ENCODE measurements around the gene INPP1. TPM values are rescaled to one million over a fixed set of nuclear protein-coding genes. Genes with fewer than 3 reads are reported as not detected.

INPP1 gene
- total and polyA plus RNA-seq, 4 donors = 9.1 to 13.2 (median 12.4) TPM

- no peaks in the 10 kb centered on the region for H3K36me3 ChIP-seq (ENCODE audit: control insufficient read depth in 4 of 4, insufficient read depth in 3 of 4, low read depth in 1 of 4, low read length in 3 of 4)
- H3K9me3 ChIP-seq (ENCODE audit: control insufficient read depth in 4 of 4, low read length in 3 of 4) = no peaks in the 10 kb centered on the region
- H3K27ac ChIP-seq (ENCODE audit: low read depth in 1 of 2, low read length in 2 of 2) = no peak overlapping the region
- TF ChIP-seq NR2F2 (IDR thresholded peaks at IDR 0.05) = no peak
- TF ChIP-seq TAF1 (conservative IDR thresholded peaks at IDR 0.05) = no peak
- no peak for TF ChIP-seq MAX (IDR thresholded peaks at IDR 0.05)
- no peak for TF ChIP-seq JUND (IDR thresholded peaks at IDR 0.05)
- TF ChIP-seq, protein P1, sequence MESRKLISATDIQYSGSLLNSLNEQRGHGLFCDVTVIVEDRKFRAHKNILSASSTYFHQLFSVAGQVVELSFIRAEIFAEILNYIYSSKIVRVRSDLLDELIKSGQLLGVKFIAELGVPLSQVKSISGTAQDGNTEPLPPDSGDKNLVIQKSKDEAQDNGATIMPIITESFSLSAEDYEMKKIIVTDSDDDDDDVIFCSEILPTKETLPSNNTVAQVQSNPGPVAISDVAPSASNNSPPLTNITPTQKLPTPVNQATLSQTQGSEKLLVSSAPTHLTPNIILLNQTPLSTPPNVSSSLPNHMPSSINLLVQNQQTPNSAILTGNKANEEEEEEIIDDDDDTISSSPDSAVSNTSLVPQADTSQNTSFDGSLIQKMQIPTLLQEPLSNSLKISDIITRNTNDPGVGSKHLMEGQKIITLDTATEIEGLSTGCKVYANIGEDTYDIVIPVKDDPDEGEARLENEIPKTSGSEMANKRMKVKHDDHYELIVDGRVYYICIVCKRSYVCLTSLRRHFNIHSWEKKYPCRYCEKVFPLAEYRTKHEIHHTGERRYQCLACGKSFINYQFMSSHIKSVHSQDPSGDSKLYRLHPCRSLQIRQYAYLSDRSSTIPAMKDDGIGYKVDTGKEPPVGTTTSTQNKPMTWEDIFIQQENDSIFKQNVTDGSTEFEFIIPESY (IDR thresholded peaks at IDR 0.05) = no peak
- TF ChIP-seq CTCF (IDR thresholded peaks at IDR 0.05; ENCODE audit: low read depth, low read length, missing input control) = no peak
- TF ChIP-seq FOXA1 (IDR thresholded peaks at IDR 0.05) = no peak
- no peak for TF ChIP-seq SP1 (IDR thresholded peaks at IDR 0.05)
- TF ChIP-seq REST (IDR thresholded peaks at IDR 0.05) = no peak
- TF ChIP-seq HNF4A (conservative IDR thresholded peaks at IDR 0.05) = no peak
- no peak for TF ChIP-seq HNF4G (IDR thresholded peaks at IDR 0.05)
- TF ChIP-seq, protein P2, sequence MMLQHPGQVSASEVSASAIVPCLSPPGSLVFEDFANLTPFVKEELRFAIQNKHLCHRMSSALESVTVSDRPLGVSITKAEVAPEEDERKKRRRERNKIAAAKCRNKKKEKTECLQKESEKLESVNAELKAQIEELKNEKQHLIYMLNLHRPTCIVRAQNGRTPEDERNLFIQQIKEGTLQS (IDR thresholded peaks at IDR 0.05) = no peak
- no peak for TF ChIP-seq GABPA (IDR thresholded peaks at IDR 0.05 in 1 of 2, conservative IDR thresholded peaks at IDR 0.05 in 1 of 2)
- no peak for TF ChIP-seq YY1 (IDR thresholded peaks at IDR 0.05)
- no peak for TF ChIP-seq EGR1 (IDR thresholded peaks at IDR 0.05; ENCODE audit: low read depth in 2 of 2)
- TF ChIP-seq RAD21 (IDR thresholded peaks at IDR 0.05) = no peak
- TF ChIP-seq FOXA2 (IDR thresholded peaks at IDR 0.05) = no peak
- H3K9ac ChIP-seq (ENCODE audit: low read depth in 1 of 2, low read length in 2 of 2) = no peak overlapping the region
- DNase-seq (ENCODE audit: low spot score) = no peak
- WGBS = 98% methylated on average over 2 of the region's 2 CpGs
- H3K4me3 ChIP-seq (ENCODE audit: low read depth in 1 of 3, low read length in 3 of 3) = no peak overlapping the region
- no peaks in the 10 kb centered on the region for H3K27me3 ChIP-seq (ENCODE audit: control insufficient read depth in 4 of 4, insufficient read depth in 4 of 4, low read length in 3 of 4)
- H3K4me1 ChIP-seq (ENCODE audit: control insufficient read depth in 4 of 4, insufficient read depth in 4 of 4, low read length in 3 of 4) = peaks cover 3 to 20% (median 12%) of the 10 kb centered on the region in 4 donors
These were observed 7.0 kb upstream of the INPP1 start for GRCh38 chr2:190336420-190336819.

DNA sequence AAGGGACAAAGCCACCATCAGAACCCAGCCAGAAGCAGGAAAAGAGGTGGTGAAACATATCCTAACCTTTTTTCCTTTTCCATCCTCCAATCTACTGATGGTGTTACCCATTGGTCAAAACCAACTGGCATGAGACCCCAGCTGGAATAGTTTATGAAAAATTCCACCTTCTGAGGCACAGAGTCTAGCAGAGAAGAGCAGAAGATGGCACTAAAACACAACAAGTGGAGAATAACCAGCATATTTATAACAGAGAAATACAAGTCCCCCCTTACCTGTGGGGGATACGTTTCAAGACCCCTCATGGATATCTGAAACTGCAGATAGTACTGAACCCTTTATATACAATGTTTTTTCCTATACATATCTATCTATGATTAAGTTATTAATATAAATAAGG is 4.9 kb upstream of the INPP1 start:
- H3K27ac ChIP-seq (ENCODE audit: low read depth in 1 of 2, low read length in 2 of 2) = no peak overlapping the region
- 82% methylated on average over 1 of the region's 1 CpG for WGBS
- TF ChIP-seq, protein P1 (IDR thresholded peaks at IDR 0.05) = no peak
- TF ChIP-seq RAD21 (IDR thresholded peaks at IDR 0.05) = peak in 1 of 2 donors; percentile 21

More for the DNA sequence above, 4.9 kb upstream of the INPP1 start:
- Histone ChIP-seq H3K4me3 (ENCODE audit: low read depth in 1 of 3, low read length in 3 of 3) (no peak overlapping the region), H3K27me3 (ENCODE audit: control insufficient read depth in 4 of 4, insufficient read depth in 4 of 4, low read length in 3 of 4) (no peaks in the 10 kb centered on the region), H3K9ac (ENCODE audit: low read depth in 1 of 2, low read length in 2 of 2) (no peak overlapping the region), H3K9me3 (ENCODE audit: control insufficient read depth in 4 of 4, low read length in 3 of 4) (no peaks in the 10 kb centered on the region), H3K36me3 (ENCODE audit: control insufficient read depth in 4 of 4, insufficient read depth in 3 of 4, low read depth in 1 of 4, low read length in 3 of 4) (no peaks in the 10 kb centered on the region), H3K4me1 (ENCODE audit: control insufficient read depth in 4 of 4, insufficient read depth in 4 of 4, low read length in 3 of 4) (peaks cover 5 to 15% (median 11%) of the 10 kb centered on the region in 4 donors)
- DNase-seq (ENCODE audit: low spot score) = no peak

Data from liver (tissue), 9 donors.